Progenitor cell of endocrine pancreas (in vitro differentiated cells): ENCODE data around the gene SOX30. TPM values are rescaled to one million over a fixed set of nuclear protein-coding genes. Genes with fewer than 3 reads are reported as not detected.

Experiments used
- DNase-seq: peaks from one replicate; pipeline ENCODE4 v3.0.0; 2021; ENCODE audit warnings: low spot score; ENCODE audit not compliant: unreplicated experiment
- H3K27ac Mint-ChIP-seq: 2 replicates; pipeline ENCODE4 v1.8.0; 2021; ENCODE audit warnings: mild to moderate bottlenecking, moderate library complexity, mixed read lengths
- H3K27me3 Mint-ChIP-seq: 2 replicates; pipeline ENCODE4 v1.8.0; 2021; ENCODE audit warnings: mixed read lengths
- H3K36me3 Mint-ChIP-seq: 2 replicates; pipeline ENCODE4 v1.8.0; 2022; ENCODE audit warnings: mixed read lengths; ENCODE audit not compliant: insufficient read depth
- H3K4me1 Mint-ChIP-seq: 2 replicates; pipeline ENCODE4 v1.8.0; 2021; ENCODE audit warnings: low read depth, mixed read lengths
- H3K4me3 Mint-ChIP-seq: 2 replicates; pipeline ENCODE4 v1.8.0; 2021; ENCODE audit warnings: low read depth, mild to moderate bottlenecking, moderate library complexity, mixed read lengths
- H3K9me3 Mint-ChIP-seq: 2 replicates; pipeline ENCODE4 v1.8.0; 2021; ENCODE audit warnings: low read depth, mixed read lengths
- CTCF ChIP-seq: fragments of 200-600 bp; sonication (generic); IDR thresholded peaks from one replicate; pipeline ENCODE4 v1.5.0; 2021; ENCODE audit warnings: antibody characterized with exemption, mild to moderate bottlenecking; ENCODE audit not compliant: unreplicated experiment
- total RNA-seq: library from RNA; stranded (reverse); gene quantifications from 2 replicates; pipeline ENCODE4 v1.2.1, GENCODE V29; 2021

Gene SOX30
- total RNA-seq, 1 donor from 2014 or later = not detected

GRCh38 chr5:157657516-157657915 lies 5.3 kb upstream of the SOX30 start:
- H3K27me3 Mint-ChIP-seq = no peaks in the 10 kb centered on the region

GRCh38 chr5:157651623-157652376 lies 438 bp downstream of the SOX30 start:
- no peak overlapping the region for H3K4me3 Mint-ChIP-seq
- TF ChIP-seq CTCF = peak; percentile 10
- DNase-seq = no peak
- H3K36me3 Mint-ChIP-seq = peaks cover 9% of the 10 kb centered on the region
- no peak overlapping the region for H3K27ac Mint-ChIP-seq
- H3K4me1 Mint-ChIP-seq = no peaks in the 10 kb centered on the region
- peaks cover 29% of the 10 kb centered on the region for H3K9me3 Mint-ChIP-seq
- H3K27me3 Mint-ChIP-seq = no peaks in the 10 kb centered on the region

More at GRCh38 chr5:157657516-157657915, 5.3 kb upstream of the SOX30 start:
- Mint-ChIP-seq H3K4me3 (no peak overlapping the region), H3K36me3 (peaks cover 8% of the 10 kb centered on the region), H3K27ac (no peak overlapping the region), H3K9me3 (peaks cover 28% of the 10 kb centered on the region), H3K4me1 (no peaks in the 10 kb centered on the region)
- no peak for DNase-seq
- no peak for TF ChIP-seq CTCF

- peaks cover 7% of the 10 kb centered on the region for H3K36me3 Mint-ChIP-seq
- H3K9me3 Mint-ChIP-seq = peaks cover 24% of the 10 kb centered on the region
- DNase-seq = no peak
- H3K4me3 Mint-ChIP-seq = no peak overlapping the region
- TF ChIP-seq CTCF = no peak
- H3K27me3 Mint-ChIP-seq = no peaks in the 10 kb centered on the region
- no peak overlapping the region for H3K27ac Mint-ChIP-seq
- no peaks in the 10 kb centered on the region for H3K4me1 Mint-ChIP-seq
Observed at GRCh38 chr5:157650991-157651611, 1.1 kb downstream of the SOX30 start.

- no peak for TF ChIP-seq CTCF
- Mint-ChIP-seq H3K9me3 (peaks cover 15% of the 10 kb centered on the region), H3K27ac (no peak overlapping the region), H3K4me3 (no peak overlapping the region), H3K36me3 (peaks cover 7% of the 10 kb centered on the region), H3K4me1 (no peaks in the 10 kb centered on the region), H3K27me3 (no peaks in the 10 kb centered on the region)
- no peak for DNase-seq
Observed at GRCh38 chr5:157649101-157649500, 3.1 kb downstream of the SOX30 start.

- no peak for DNase-seq
- TF ChIP-seq CTCF = no peak
- Mint-ChIP-seq H3K36me3 (peaks cover 5% of the 10 kb centered on the region), H3K9me3 (peaks cover 12% of the 10 kb centered on the region), H3K4me1 (no peaks in the 10 kb centered on the region), H3K27ac (no peak overlapping the region), H3K4me3 (no peak overlapping the region), H3K27me3 (no peaks in the 10 kb centered on the region)
Observed at GRCh38 chr5:157648275-157648990, 3.8 kb downstream of the SOX30 start.
